Activated CD4-positive, alpha-beta T cell treated with anti-CD3 and anti-CD28 coated beads, Interleukin-2, amount 10 ng/mL, durations not matched to agents 7 days and 5 days (primary cell): Measurements from ENCODE around the gene TMEM132C. TPM values are rescaled to one million over a fixed set of nuclear protein-coding genes. Genes with fewer than 3 reads are reported as not detected.

Experiments used
- CTCF ChIA-PET: fragments of 350-600 bp; sonication (Branson Sonifier 250); formaldehyde crosslinking; loops from one replicate; lab custom pipeline; 2021; ENCODE audit warnings: antibody characterized with exemption; lab: Charles Lee
- POLR2A ChIA-PET: fragments of 350-600 bp; sonication (Branson Sonifier 250); formaldehyde crosslinking; loops from one replicate; lab custom pipeline; 2021; ENCODE audit warnings: antibody characterized with exemption; lab: Charles Lee
- DNase-seq: peaks from one replicate; pipeline ENCODE4 v3.0.0-alpha.2; 2020
- H3K27ac Mint-ChIP-seq: one replicate; pipeline ENCODE4 v1.8.0; 2021; ENCODE audit warnings: mild to moderate bottlenecking, moderate library complexity, mixed read lengths
- H3K27me3 Mint-ChIP-seq: one replicate; pipeline ENCODE4 v1.8.0; 2021; ENCODE audit warnings: mixed read lengths
- H3K36me3 Mint-ChIP-seq: one replicate; pipeline ENCODE4 v1.8.0; 2021; ENCODE audit warnings: low read depth, mixed read lengths
- H3K4me1 Mint-ChIP-seq: one replicate; pipeline ENCODE4 v1.8.0; 2021; ENCODE audit warnings: mixed read lengths
- H3K4me3 Mint-ChIP-seq: one replicate; pipeline ENCODE4 v1.8.0; 2021; ENCODE audit warnings: mild to moderate bottlenecking, moderate library complexity, mixed read lengths
- H3K9me3 Mint-ChIP-seq: one replicate; pipeline ENCODE4 v1.8.0; 2021; ENCODE audit warnings: mixed read lengths
- total RNA-seq, 2 experiments: library from RNA; stranded (reverse); gene quantifications; one replicate each; pipeline ENCODE4 v1.2.3, GENCODE V29; 2021

TMEM132C gene
- total RNA-seq, 2 experiments from 2014 or later = not detected

- no peaks in the 10 kb centered on the region for H3K27me3 Mint-ChIP-seq
Measured at GRCh38 chr12:128418944-128419343, 152.0 kb downstream of the TMEM132C start.

GRCh38 chr12:128420163-128420562 lies 153.2 kb downstream of the TMEM132C start:
- Mint-ChIP-seq H3K4me3 (no peak overlapping the region), H3K27me3 (no peaks in the 10 kb centered on the region), H3K36me3 (no peaks in the 10 kb centered on the region), H3K27ac (no peak overlapping the region), H3K4me1 (no peaks in the 10 kb centered on the region), H3K9me3 (peaks cover 6% of the 10 kb centered on the region)
- DNase-seq = no peak
- CTCF ChIA-PET = no interaction called here
- POLR2A ChIA-PET = no interaction called here

More at GRCh38 chr12:128418944-128419343, 152.0 kb downstream of the TMEM132C start:
- no peak for DNase-seq
- H3K9me3 Mint-ChIP-seq = peaks cover 6% of the 10 kb centered on the region
- no peaks in the 10 kb centered on the region for H3K4me1 Mint-ChIP-seq
- no peak overlapping the region for H3K4me3 Mint-ChIP-seq
- POLR2A ChIA-PET = no interaction called here
- H3K36me3 Mint-ChIP-seq = no peaks in the 10 kb centered on the region
- no peak overlapping the region for H3K27ac Mint-ChIP-seq
- CTCF ChIA-PET = no interaction called here

GRCh38 chr12:128421375-128421774 lies 154.4 kb downstream of the TMEM132C start:
- POLR2A ChIA-PET = no interaction called here
- Mint-ChIP-seq H3K27ac (no peak overlapping the region), H3K4me1 (no peaks in the 10 kb centered on the region), H3K9me3 (peaks cover 6% of the 10 kb centered on the region), H3K4me3 (no peak overlapping the region), H3K27me3 (no peaks in the 10 kb centered on the region), H3K36me3 (no peaks in the 10 kb centered on the region)
- CTCF ChIA-PET = no interaction called here
- no peak for DNase-seq

- ChIA-PET CTCF (no interaction called here), POLR2A (no interaction called here)
- Mint-ChIP-seq H3K4me3 (no peak overlapping the region), H3K9me3 (peaks cover 4% of the 10 kb centered on the region), H3K27ac (no peak overlapping the region), H3K36me3 (no peaks in the 10 kb centered on the region), H3K27me3 (no peaks in the 10 kb centered on the region), H3K4me1 (no peaks in the 10 kb centered on the region)
- DNase-seq = no peak
Measured at GRCh38 chr12:128423205-128423604, 156.2 kb downstream of the TMEM132C start.

GRCh38 chr12:128424931-128425431 lies 158.0 kb downstream of the TMEM132C start:
- H3K4me1 Mint-ChIP-seq = no peaks in the 10 kb centered on the region
- H3K27me3 Mint-ChIP-seq = no peaks in the 10 kb centered on the region
- ChIA-PET CTCF (no interaction called here), POLR2A (no interaction called here)
- H3K4me3 Mint-ChIP-seq = no peak overlapping the region
- no peaks in the 10 kb centered on the region for H3K36me3 Mint-ChIP-seq
- H3K27ac Mint-ChIP-seq = no peak overlapping the region
- DNase-seq = no peak
- peaks cover 4% of the 10 kb centered on the region for H3K9me3 Mint-ChIP-seq

GRCh38 chr12:128425666-128426331 lies 158.8 kb downstream of the TMEM132C start:
- H3K27ac Mint-ChIP-seq = no peak overlapping the region
- DNase-seq = no peak
- ChIA-PET CTCF (no interaction called here), POLR2A (no interaction called here)
- peaks cover 4% of the 10 kb centered on the region for H3K9me3 Mint-ChIP-seq
- no peak overlapping the region for H3K4me3 Mint-ChIP-seq
- no peaks in the 10 kb centered on the region for H3K4me1 Mint-ChIP-seq
- no peaks in the 10 kb centered on the region for H3K27me3 Mint-ChIP-seq
- no peaks in the 10 kb centered on the region for H3K36me3 Mint-ChIP-seq

GRCh38 chr12:128426511-128426910 lies 159.5 kb downstream of the TMEM132C start:
- Mint-ChIP-seq H3K4me1 (no peaks in the 10 kb centered on the region), H3K9me3 (no peaks in the 10 kb centered on the region), H3K27ac (no peak overlapping the region), H3K36me3 (no peaks in the 10 kb centered on the region), H3K4me3 (no peak overlapping the region), H3K27me3 (no peaks in the 10 kb centered on the region)
- ChIA-PET CTCF (interaction anchor here (0.6 kb wide), 1 partner anchor 18 kb away, joined by 3 read pairs; no protein-coding TSS in a partner anchor), POLR2A (no interaction called here)
- DNase-seq = no peak

GRCh38 chr12:128439796-128440195 lies 172.8 kb downstream of the TMEM132C start:
- Mint-ChIP-seq H3K36me3 (no peaks in the 10 kb centered on the region), H3K4me1 (no peaks in the 10 kb centered on the region), H3K9me3 (peaks cover 2% of the 10 kb centered on the region), H3K27me3 (no peaks in the 10 kb centered on the region), H3K4me3 (no peak overlapping the region), H3K27ac (no peak overlapping the region)
- POLR2A ChIA-PET = no interaction called here
- DNase-seq = no peak
- CTCF ChIA-PET = no interaction called here

- ChIA-PET POLR2A (no interaction called here), CTCF (no interaction called here)
- H3K27ac Mint-ChIP-seq = no peak overlapping the region
- H3K9me3 Mint-ChIP-seq = peaks cover 2% of the 10 kb centered on the region
- no peaks in the 10 kb centered on the region for H3K4me1 Mint-ChIP-seq
- H3K4me3 Mint-ChIP-seq = no peak overlapping the region
- H3K36me3 Mint-ChIP-seq = no peaks in the 10 kb centered on the region
- DNase-seq = no peak
- no peaks in the 10 kb centered on the region for H3K27me3 Mint-ChIP-seq
Measured at GRCh38 chr12:128442096-128442495, 175.1 kb downstream of the TMEM132C start.

- DNase-seq = no peak
- Mint-ChIP-seq H3K27me3 (no peaks in the 10 kb centered on the region), H3K4me1 (no peaks in the 10 kb centered on the region), H3K36me3 (no peaks in the 10 kb centered on the region), H3K9me3 (no peaks in the 10 kb centered on the region), H3K27ac (no peak overlapping the region), H3K4me3 (no peak overlapping the region)
- ChIA-PET CTCF (no interaction called here), POLR2A (no interaction called here)
Measured at GRCh38 chr12:128444598-128444997, 177.6 kb downstream of the TMEM132C start.

GRCh38 chr12:128445415-128446127 lies 178.6 kb downstream of the TMEM132C start:
- no peak for DNase-seq
- Mint-ChIP-seq H3K4me1 (no peaks in the 10 kb centered on the region), H3K4me3 (no peak overlapping the region), H3K27ac (no peak overlapping the region), H3K9me3 (no peaks in the 10 kb centered on the region), H3K27me3 (no peaks in the 10 kb centered on the region), H3K36me3 (no peaks in the 10 kb centered on the region)
- ChIA-PET CTCF (interaction anchor here (0.6 kb wide), 1 partner anchor 289 kb away, joined by 3 read pairs; no protein-coding TSS in a partner anchor), POLR2A (no interaction called here)

- CTCF ChIA-PET = no interaction called here
- no peak for DNase-seq
- no peak overlapping the region for H3K27ac Mint-ChIP-seq
- POLR2A ChIA-PET = no interaction called here
- no peaks in the 10 kb centered on the region for H3K36me3 Mint-ChIP-seq
- H3K9me3 Mint-ChIP-seq = no peaks in the 10 kb centered on the region
- H3K4me1 Mint-ChIP-seq = no peaks in the 10 kb centered on the region
- no peak overlapping the region for H3K4me3 Mint-ChIP-seq
- H3K27me3 Mint-ChIP-seq = no peaks in the 10 kb centered on the region
Measured at GRCh38 chr12:128449146-128449894, 182.3 kb downstream of the TMEM132C start.

GRCh38 chr12:128450810-128451209 lies 183.8 kb downstream of the TMEM132C start:
- Mint-ChIP-seq H3K4me3 (no peak overlapping the region), H3K36me3 (no peaks in the 10 kb centered on the region), H3K9me3 (no peaks in the 10 kb centered on the region), H3K4me1 (no peaks in the 10 kb centered on the region), H3K27me3 (no peaks in the 10 kb centered on the region), H3K27ac (no peak overlapping the region)
- CTCF ChIA-PET = no interaction called here
- POLR2A ChIA-PET = no interaction called here
- no peak for DNase-seq
